ENCODE measurements around the gene MAPKAP1. TPM values are rescaled to one million over a fixed set of nuclear protein-coding genes. Genes with fewer than 3 reads are reported as not detected.
A peak's percentile ranks its signal among the peaks of the same experiment; 100 is the strongest.

The MAPKAP1 gene
- total and polyA plus RNA-seq, 9 of the 15 experiments (the other 6 are each of a cell fraction or from before 2014, with no cell fraction given), result 2.6 to 82.1 (median 61.1) TPM

GRCh38 chr9:125397736-125398135 lies 309.3 kb downstream of the MAPKAP1 start (continued):
- TF ChIP-seq PRMT5 (CRISPR knock-in tag; IDR thresholded peaks at IDR 0.05) (no peak), ELF4 (CRISPR knock-in tag; IDR thresholded peaks at IDR 0.05) (no peak)

- Histone ChIP-seq H3K9ac (ENCODE audit: insufficient read depth in 1 of 2, low read depth in 2 of 2, low read length in 2 of 2) (no peak overlapping the region), H3K4me2 (ENCODE audit: insufficient read depth, low read length) (no peak overlapping the region), H3K27me3 (ENCODE audit: control insufficient read depth in 2 of 2, insufficient read depth in 2 of 2, low read length in 2 of 2) (no peaks in the 10 kb centered on the region), H3K4me1 (replicated peaks in 1 of 2; ENCODE audit: control insufficient read depth in 2 of 2, insufficient read depth in 2 of 2, low read length in 2 of 2) (peaks cover 0 to 17% of the 10 kb centered on the region in 2 experiments; a peak in 1 of 5 replicates), H3K9me1 (ENCODE audit: control insufficient read depth, insufficient read depth, low read length) (no peaks in the 10 kb centered on the region), H4K20me1 (replicated peaks; ENCODE audit: control insufficient read depth, insufficient read depth, low read length) (no peaks in the 10 kb centered on the region), H3K9me3 (replicated peaks; ENCODE audit: control insufficient read depth, insufficient read depth, low read depth, low read length) (no peaks in the 10 kb centered on the region; the same call in none of the 2 replicates), H3K27ac (ENCODE audit: extremely low read depth, low read depth, low read length) (no peak overlapping the region), H3K79me2 (ENCODE audit: control insufficient read depth, insufficient read depth, low read length) (no peaks in the 10 kb centered on the region), H3K36me3 (ENCODE audit: control insufficient read depth, insufficient read depth, low read length) (no peaks in the 10 kb centered on the region), H2AFZ (ENCODE audit: low read depth, low read length) (no peak overlapping the region), H3K4me3 (no peak overlapping the region)
- DNase-seq (ENCODE audit: extremely low read depth in 1 of 4, low spot score in 3 of 4) (no peak), ATAC-seq (no peak), FAIRE-seq (no peak)
- CTCF ChIA-PET (ENCODE audit: low intra/inter-chr PET ratio), result no interaction called here
- POLR2A ChIA-PET, result no interaction called here
- in situ Hi-C loops (cut with MboI) (no loop called here), intact Hi-C loops (cut with micrococcal nuclease) (no loop called here)
- no TSS peak for BruUV-seq (replicated peaks)
- WGBS (ENCODE audit: insufficient coverage, low coverage, missing lambda C conversion rate), result 41% methylated on average over 6 of the region's 6 CpGs
- no peak for TF ChIP-seq PTTG1 (tag; IDR thresholded peaks at IDR 0.05; ENCODE audit: low read depth)
- no peak for TF ChIP-seq MXD1 (CRISPR knock-in tag; IDR thresholded peaks at IDR 0.05; ENCODE audit: borderline replicate concordance, poor library complexity, severe bottlenecking)
- TF ChIP-seq ZNF316 (IDR thresholded peaks at IDR 0.05), result peak; percentile 57
- TF ChIP-seq ZNF655 (CRISPR knock-in tag; IDR thresholded peaks at IDR 0.05), result no peak
- TF ChIP-seq C11orf30 (IDR thresholded peaks at IDR 0.05; ENCODE audit: low read depth), result peak; percentile 21; the same call in 1 of the 2 replicates
- no peak for TF ChIP-seq MED1 (CRISPR knock-in tag; IDR thresholded peaks at IDR 0.05; ENCODE audit: borderline replicate concordance)
- TF ChIP-seq PRDM10 (IDR thresholded peaks at IDR 0.05; ENCODE audit: partially characterized antibody), result no peak
- TF ChIP-seq CXXC5 (CRISPR knock-in tag; IDR thresholded peaks at IDR 0.05), result no peak
- TF ChIP-seq PHTF2 (CRISPR knock-in tag; IDR thresholded peaks at IDR 0.05), result no peak
- no peak for TF ChIP-seq ZNF436 (CRISPR knock-in tag; IDR thresholded peaks at IDR 0.05)
- no peak for TF ChIP-seq NCOA6 (IDR thresholded peaks at IDR 0.05)
- TF ChIP-seq ZNF165 (CRISPR knock-in tag; IDR thresholded peaks at IDR 0.05; ENCODE audit: borderline replicate concordance), result no peak
- no peak for TF ChIP-seq MTF1 (CRISPR knock-in tag; IDR thresholded peaks at IDR 0.05; ENCODE audit: borderline replicate concordance)
- no peak for TF ChIP-seq E2F4 (CRISPR knock-in tag; IDR thresholded peaks at IDR 0.05; ENCODE audit: low read depth)
- no peak for TF ChIP-seq MBD2 (IDR thresholded peaks at IDR 0.05; ENCODE audit: borderline replicate concordance, low read depth)
These were observed 310.2 kb downstream of the MAPKAP1 start for GRCh38 chr9:125396799-125397198.

All from K562 (cell line).